K562 (cell line): ENCODE measurements around the gene ADGRB3. TPM values are rescaled to one million over a fixed set of nuclear protein-coding genes. Genes with fewer than 3 reads are reported as not detected.

Source experiments
- ARID2 ChIP-seq: fragments of 450-650 bp; IDR thresholded peaks from 2 replicates; pipeline ENCODE4 v1.6.1; 2017; ENCODE audit warnings: antibody characterized with exemption, mild to moderate bottlenecking
- ARNT ChIP-seq, 2 experiments: fragments of 450-650 bp; IDR thresholded peaks; 2 replicates each; pipeline ENCODE4 v1.6.1; 2016; ENCODE audit warnings: mild to moderate bottlenecking in 1 of 2
- BRD9 ChIP-seq: fragments of 450-650 bp; IDR thresholded peaks from 2 replicates; pipeline ENCODE4 v1.6.1; 2018; ENCODE audit warnings: low read depth; ENCODE audit not compliant: partially characterized antibody
- CBFA2T2 ChIP-seq: fragments of 450-650 bp; conservative IDR thresholded peaks from 2 replicates; pipeline ENCODE4 v1.6.1; 2017; ENCODE audit warnings: mild to moderate bottlenecking
- CCAR2 ChIP-seq: fragments of 200-400 bp; formaldehyde crosslinking; IDR thresholded peaks from 2 replicates; pipeline ENCODE4 v1.6.1; 2017; ENCODE audit warnings: mild to moderate bottlenecking, low read depth, low read length
- CTCFL ChIP-seq: IDR thresholded peaks from 2 replicates; pipeline ENCODE4 v1.6.1; 2011; ENCODE audit warnings: borderline replicate concordance, low read depth, mild to moderate bottlenecking, moderate library complexity, low read length; ENCODE audit not compliant: insufficient read depth, poor library complexity, severe bottlenecking
- EZH2 ChIP-seq: IDR thresholded peaks from 2 replicates; pipeline ENCODE4 v1.6.1; 2012; ENCODE audit warnings: low read depth, mild to moderate bottlenecking, inconsistent platforms, low read length, borderline replicate concordance
- FOXM1 ChIP-seq, 2 experiments: fragments of 450-650 bp in 1 of 2; sonication (generic) in 1 of 2; formaldehyde crosslinking in 1 of 2; IDR thresholded peaks; 2 replicates each; pipeline versions ENCODE4 v1.6.1 to v1.9.0; 2017 to 2022; ENCODE audit warnings: low read depth in 2 of 2, mild to moderate bottlenecking in 2 of 2, missing genetic modification reagents in 1 of 2, moderate library complexity in 1 of 2
- GTF2F1 ChIP-seq: IDR thresholded peaks from 2 replicates; pipeline ENCODE4 v1.6.1; 2011; ENCODE audit warnings: low read depth, low read length, improper control_type of control experiment
- HDAC3 ChIP-seq: fragments of 450-650 bp; IDR thresholded peaks from 2 replicates; pipeline ENCODE4 v1.6.1; 2018; ENCODE audit warnings: borderline replicate concordance, mild to moderate bottlenecking, moderate library complexity; ENCODE audit not compliant: partially characterized antibody
- HLTF ChIP-seq: fragments of 450-650 bp; IDR thresholded peaks from 2 replicates; pipeline ENCODE4 v1.6.1; 2016
- KDM1A ChIP-seq, 2 experiments: fragments of 450-650 bp; IDR thresholded peaks; 2 replicates each; pipeline ENCODE4 v1.6.1; 2016; ENCODE audit warnings: mild to moderate bottlenecking in 2 of 2
- KDM4B ChIP-seq, 2 experiments: fragments of 450-650 bp in 1 of 2; sonication (generic) in 1 of 2; IDR thresholded peaks; 2 replicates each; pipeline ENCODE4 v1.6.1; 2016 to 2017; ENCODE audit warnings: borderline replicate concordance in 2 of 2, antibody characterized with exemption in 1 of 2, low read depth in 1 of 2, mild to moderate bottlenecking in 1 of 2
- MEIS2 ChIP-seq: fragments of 450-650 bp; IDR thresholded peaks from 2 replicates; pipeline ENCODE4 v1.6.1; 2014; ENCODE audit warnings: mild to moderate bottlenecking; ENCODE audit not compliant: partially characterized antibody
- NR4A1 ChIP-seq, 2 experiments: fragments of 250-450 bp in 1 of 2; fragments of 450-650 bp in 1 of 2; sonication (Bioruptor Pico) in 1 of 2; IDR thresholded peaks; 2 replicates each; pipeline versions ENCODE4 v1.4.0 to v1.6.1; 2016 to 2020; ENCODE audit warnings: mild to moderate bottlenecking in 2 of 2, missing compliant biosample characterization in 1 of 2, missing genetic modification characterization in 1 of 2, moderate library complexity in 1 of 2
- PHB2 ChIP-seq: fragments of 450-650 bp; IDR thresholded peaks from 2 replicates; pipeline ENCODE4 v1.6.1; 2017; ENCODE audit warnings: low read depth
- POLR2A ChIP-seq: fragments of 450-650 bp; conservative IDR thresholded peaks from 2 replicates; pipeline ENCODE4 v1.6.1; 2016
- PREB ChIP-seq: sonication (generic); formaldehyde crosslinking; IDR thresholded peaks from 2 replicates; pipeline ENCODE4 v1.8.1; 2023; ENCODE audit warnings: mild to moderate bottlenecking, missing genetic modification reagents
- SIN3B ChIP-seq: fragments of 450-650 bp; IDR thresholded peaks from 2 replicates; pipeline ENCODE4 v1.6.1; 2017; ENCODE audit warnings: low read depth, mild to moderate bottlenecking, moderate library complexity
- SMAD4 ChIP-seq: fragments of 250-450 bp; sonication (Bioruptor Pico); conservative IDR thresholded peaks from 2 replicates; pipeline ENCODE4 v1.8.0; 2021; ENCODE audit warnings: inconsistent platforms, mild to moderate bottlenecking, moderate library complexity
- SMARCC2 ChIP-seq: fragments of 450-650 bp; IDR thresholded peaks from 2 replicates; pipeline ENCODE4 v1.6.1; 2017; ENCODE audit warnings: antibody characterized with exemption, moderate library complexity, mild to moderate bottlenecking, low read depth
- SUPT5H ChIP-seq: fragments of 450-650 bp; IDR thresholded peaks from 2 replicates; pipeline ENCODE4 v1.6.1; 2016
- TSC22D4 ChIP-seq: fragments of 450-650 bp; IDR thresholded peaks from 2 replicates; pipeline ENCODE4 v1.6.1; 2016; ENCODE audit warnings: missing genetic modification characterization, missing biosample characterization, control low read depth
- ZBTB33 ChIP-seq: sonication (generic); formaldehyde crosslinking; IDR thresholded peaks from 2 replicates; pipeline ENCODE4 v1.8.1; 2023; ENCODE audit warnings: mild to moderate bottlenecking, missing genetic modification reagents
- ZNF253 ChIP-seq: fragments of 250-450 bp; sonication (Bioruptor Pico); conservative IDR thresholded peaks from 2 replicates; pipeline ENCODE4 v1.6.1; 2021; ENCODE audit warnings: mild to moderate bottlenecking
- ZNF830 ChIP-seq: fragments of 250-450 bp; sonication (Bioruptor Pico); IDR thresholded peaks from 2 replicates; pipeline ENCODE4 v1.5.0; 2021; ENCODE audit warnings: mild to moderate bottlenecking
- polyA plus RNA-seq, 8 experiments: library from polyadenylated mRNA; depleted of rRNA in 4 of 8; stranded (reverse) in 5 of 8; unstranded in 3 of 8; fragments of >200 nt; fragmentation: Nextera tagmentation in 2 of 8; fragmentation: Illumina TruSeq in 1 of 8; extraction: Ambion mirVana in 2 of 8; extraction: Trizol in 1 of 8; gene quantifications; 2 replicates each; pipeline versions ENCODE4 v1.2.1 to v1.2.3, GENCODE V29; 2011 to 2014; ENCODE audit warnings: inconsistent platforms in 1 of 8, missing spikeins in 1 of 8
- total RNA-seq, 7 experiments: library from RNA; depleted of rRNA in 6 of 7; stranded (reverse); fragments of >200 nt in 6 of 7; fragmentation: Illumina TruSeq in 2 of 7; extraction: Trizol in 2 of 7; gene quantifications; 2 replicates each; pipeline versions ENCODE4 v1.2.1 to v1.2.3, GENCODE V29; 2011 to 2021; ENCODE audit warnings: low replicate concordance in 1 of 7

The ADGRB3 gene
- total and polyA plus RNA-seq, 9 of the 15 experiments (the other 6 are each of a cell fraction or from before 2014, with no cell fraction given): 0.90 to 7.8 (median 2.4) TPM

GRCh38 chr6:68653074-68653705 lies 18.1 kb downstream of the ADGRB3 start (continued):
- TF ChIP-seq SMAD4 (peak; percentile 55; the same call in 1 of the 2 replicates), ARNT (IDR thresholded peaks at IDR 0.05) (peak in 1 of 2 experiments; percentile 73; a peak in 1 of 4 replicates), PREB (no peak), SMARCC2 (peak; percentile 78), ZBTB33 (no peak), POLR2A (peak; percentile 56), ARID2 (no peak), SUPT5H (no peak), TSC22D4 (tag) (no peak), ZNF253 (CRISPR knock-in tag) (no peak), CCAR2 (no peak), HLTF (no peak), CBFA2T2 (peak; percentile 92), MEIS2 (peak; percentile 95), KDM1A (IDR thresholded peaks at IDR 0.05) (peak; percentile 54 to 71; a peak in 2 of 4 replicates), FOXM1 (IDR thresholded peaks at IDR 0.05; ENCODE audit: low read depth) (peak; percentile 86), FOXM1 (CRISPR knock-in tag; IDR thresholded peaks at IDR 0.05; ENCODE audit: low read depth) (no peak), HDAC3 (peak; percentile 38), BRD9 (peak; percentile 51), GTF2F1 (no peak), NR4A1 (CRISPR knock-in tag; IDR thresholded peaks at IDR 0.05) (no peak), NR4A1 (tag; IDR thresholded peaks at IDR 0.05) (no peak), ZNF830 (no peak), SIN3B (no peak), KDM4B (IDR thresholded peaks at IDR 0.05; ENCODE audit: borderline replicate concordance in 2 of 2, low read depth in 1 of 2) (no peak), EZH2 (no peak), PHB2 (peak; percentile 63; the same call in 1 of the 2 replicates), CTCFL (no peak)
